GM20000 (cell line): ENCODE data around the gene BRMS1L.

Experiments
- DNase-seq: peaks from one replicate; pipeline ENCODE4 v3.0.0; 2012; ENCODE audit warnings: low spot score
- CTCF ChIP-seq: IDR thresholded peaks from 2 replicates; pipeline ENCODE4 v1.5.1; 2012; ENCODE audit warnings: mild to moderate bottlenecking, control low read depth; ENCODE audit errors: extremely low read depth, missing control alignments

Gene BRMS1L

GRCh38 chr14:35897616-35898111 lies 71.5 kb downstream of the BRMS1L start:
- no peak for DNase-seq
- TF ChIP-seq CTCF: no peak

GRCh38 chr14:35898217-35898775 lies 72.2 kb downstream of the BRMS1L start:
- TF ChIP-seq CTCF: no peak
- DNase-seq: no peak

- TF ChIP-seq CTCF: no peak
- DNase-seq: no peak
These were observed 74.6 kb downstream of the BRMS1L start for GRCh38 chr14:35900741-35901140.

- no peak for TF ChIP-seq CTCF
- DNase-seq: no peak
These were observed 83.5 kb downstream of the BRMS1L start for GRCh38 chr14:35909665-35910064.

- DNase-seq: no peak
- no peak for TF ChIP-seq CTCF
These were observed 84.1 kb downstream of the BRMS1L start for GRCh38 chr14:35910191-35910590.

- DNase-seq: no peak
These were observed 85.0 kb downstream of the BRMS1L start for GRCh38 chr14:35911097-35911496.

GRCh38 chr14:35915185-35915584 lies 89.0 kb downstream of the BRMS1L start:
- no peak for TF ChIP-seq CTCF
- no peak for DNase-seq

More at GRCh38 chr14:35911097-35911496, 85.0 kb downstream of the BRMS1L start:
- no peak for TF ChIP-seq CTCF
